GM19395 (cell line): ENCODE measurements around the gene SMARCD1.

Experiments
- ATAC-seq: cut with Tn5 transposase; IDR thresholded peaks from one replicate; pipeline ENCODE4 v1.9.1; 2021; ENCODE audit warnings: mild to moderate bottlenecking, moderate library complexity; ENCODE audit not compliant: unreplicated experiment

SMARCD1 gene

DNA sequence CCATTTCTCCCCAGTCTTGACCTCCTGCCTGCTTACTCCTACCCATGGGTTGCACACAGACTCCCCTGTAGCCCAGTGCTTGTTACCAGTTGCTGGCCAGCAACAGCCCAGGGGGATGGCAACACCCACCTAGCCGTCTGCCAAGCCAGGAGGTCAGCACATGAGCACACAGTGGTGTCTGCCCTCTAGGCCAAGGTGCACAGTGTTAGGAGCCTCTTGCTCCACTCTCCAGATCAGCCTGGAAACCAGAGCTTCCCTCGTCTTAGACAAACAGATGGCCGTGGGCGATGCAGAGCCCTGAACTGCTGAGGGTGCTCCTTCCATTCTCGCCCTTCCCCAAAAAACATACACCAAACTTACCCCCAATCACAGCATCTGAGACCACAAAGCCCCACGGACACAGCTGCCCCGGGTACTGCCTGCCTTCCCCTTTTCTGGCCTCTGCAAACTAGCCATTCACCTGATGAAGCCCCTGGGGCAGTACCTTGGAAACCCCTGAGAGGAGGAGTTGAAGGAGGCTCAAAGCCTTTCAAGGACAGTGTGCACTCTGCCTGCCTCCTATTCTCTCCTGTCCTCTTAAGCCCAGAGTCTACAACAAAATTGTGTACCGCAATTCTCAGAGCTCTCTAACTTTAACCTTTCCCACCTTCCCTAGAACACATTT, 17.6 kb downstream of the SMARCD1 start:
- no peak for ATAC-seq

DNA sequence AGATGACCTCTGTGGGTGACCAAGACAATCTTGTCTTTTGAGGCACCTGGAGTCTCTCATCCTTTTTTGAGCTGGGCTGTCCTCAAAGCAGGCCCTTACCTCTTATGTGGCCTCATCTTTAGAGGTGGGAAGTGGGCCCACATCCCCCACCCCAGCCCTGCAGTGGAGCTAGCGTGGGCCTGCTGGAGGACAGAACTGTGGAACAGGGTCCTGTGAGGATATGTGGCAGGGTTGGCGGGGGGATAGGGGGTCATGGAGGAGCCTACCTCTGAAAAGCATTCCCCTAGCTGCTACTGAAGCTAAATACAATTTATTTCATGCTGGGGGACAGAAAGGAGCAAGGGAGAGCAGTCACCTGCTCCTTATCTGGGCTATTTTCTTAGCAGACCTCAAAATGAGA, 18.2 kb downstream of the SMARCD1 start:
- no peak for ATAC-seq

GRCh38 chr12:50103767-50104321, 18.7 kb downstream of the SMARCD1 start, which contains the start of gene GPD1:
Gene GPD1, plus strand, starts transcription at chr12:50104008. Its CDS starts 43 bp downstream, at chr12:50104051.
- ATAC-seq, result no peak

GRCh38 chr12:50104417-50105366, 19.6 kb downstream of the SMARCD1 start:
- ATAC-seq, result no peak

DNA sequence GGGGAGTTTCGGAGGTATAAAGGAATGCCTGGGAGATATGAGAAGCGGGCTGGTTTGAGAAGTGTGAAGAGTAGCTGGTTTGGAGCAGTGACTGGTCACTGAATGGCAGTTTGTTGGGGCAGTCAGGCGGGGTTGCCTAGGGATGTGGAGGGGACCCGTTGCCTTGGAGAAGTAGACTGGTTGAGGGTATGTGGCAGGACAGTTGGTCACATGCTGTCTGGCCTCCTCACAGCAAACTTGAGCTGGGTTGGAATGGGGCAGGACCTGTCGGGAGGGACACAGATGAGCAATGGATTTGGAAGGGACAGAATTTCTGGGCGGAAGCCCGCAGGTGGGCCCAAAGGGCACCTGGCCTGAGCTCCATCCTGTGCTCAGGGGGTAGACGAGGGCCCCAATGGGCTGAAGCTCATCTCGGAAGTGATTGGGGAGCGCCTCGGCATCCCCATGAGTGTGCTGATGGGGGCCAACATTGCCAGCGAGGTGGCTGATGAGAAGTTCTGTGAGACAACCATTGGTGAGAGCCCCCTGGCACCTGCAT, 20.8 kb downstream of the SMARCD1 start:
- ATAC-seq, result no peak

DNA sequence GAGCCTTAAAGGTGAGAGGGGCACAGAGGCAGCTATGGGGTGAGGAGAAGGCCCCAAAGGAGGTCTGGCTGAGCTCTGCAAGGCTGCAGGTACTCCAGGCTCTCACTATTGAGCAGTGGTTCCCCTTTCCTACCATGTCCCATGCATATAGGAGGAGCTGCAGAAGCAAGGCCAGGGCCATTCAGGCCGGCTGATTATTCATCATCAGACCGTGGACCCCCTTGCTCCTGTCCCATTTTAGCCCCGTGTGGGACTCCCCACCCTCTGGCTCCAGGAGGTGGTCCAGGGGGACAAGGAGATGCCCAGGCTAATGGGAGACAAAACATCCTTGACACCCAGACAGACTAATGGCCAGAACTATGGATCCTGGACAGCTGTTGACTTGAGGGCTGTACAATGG, 21.8 kb downstream of the SMARCD1 start:
- ATAC-seq, result no peak

GRCh38 chr12:50107416-50108268, 22.5 kb downstream of the SMARCD1 start:
- ATAC-seq, result no peak

DNA sequence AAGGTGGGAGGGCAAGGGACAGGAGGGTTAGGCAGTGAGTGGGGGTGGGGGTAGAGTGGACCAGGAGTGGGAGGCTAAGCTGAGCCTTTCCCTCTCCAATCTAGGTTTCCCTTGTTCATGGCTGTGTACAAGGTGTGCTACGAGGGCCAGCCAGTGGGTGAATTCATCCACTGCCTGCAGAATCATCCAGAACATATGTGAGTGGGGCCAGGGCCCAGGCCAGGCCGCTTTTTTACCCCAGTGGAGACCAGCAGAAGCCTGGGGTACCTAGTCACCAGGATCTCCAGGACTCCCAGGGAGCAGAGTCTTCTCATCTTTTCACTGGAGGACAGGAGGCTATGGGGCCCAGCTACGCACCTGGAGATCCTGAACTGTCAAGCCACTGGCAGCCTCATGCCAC, 24.2 kb downstream of the SMARCD1 start:
- ATAC-seq, result no peak

DNA sequence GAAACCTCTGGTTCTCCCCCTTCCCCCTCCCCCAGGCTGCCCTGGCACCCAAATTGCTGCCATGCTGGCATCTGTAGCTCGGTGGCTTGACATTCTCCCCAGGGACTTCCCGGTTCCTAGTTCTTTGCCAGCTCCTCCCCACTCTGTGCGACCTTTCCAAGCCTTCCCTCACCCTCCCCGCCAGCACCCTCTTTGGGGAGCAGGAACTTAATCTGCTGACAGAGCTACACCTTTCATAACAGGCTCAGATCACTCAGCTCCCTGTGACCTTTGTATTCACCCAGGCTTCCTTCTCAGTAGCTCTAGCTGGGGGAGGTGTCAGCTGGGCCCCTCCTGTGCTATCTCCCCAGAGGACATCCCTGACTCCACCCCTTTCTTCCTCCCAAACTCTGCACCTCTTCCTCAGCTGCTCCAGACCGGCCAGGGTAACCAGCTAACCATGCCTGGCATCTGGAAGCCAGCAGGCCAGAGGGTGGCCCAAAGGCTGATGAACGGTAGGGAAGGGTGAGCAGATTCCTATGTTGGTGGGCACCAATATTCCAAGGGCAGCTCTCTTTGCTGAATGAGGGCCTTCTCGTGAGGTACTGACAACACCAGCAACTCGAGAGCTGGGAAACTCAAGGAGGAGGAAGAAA, 25.1 kb downstream of the SMARCD1 start:
- ATAC-seq, result no peak

GRCh38 chr12:50110762-50111351, 25.7 kb downstream of the SMARCD1 start:
- ATAC-seq, result no peak

DNA sequence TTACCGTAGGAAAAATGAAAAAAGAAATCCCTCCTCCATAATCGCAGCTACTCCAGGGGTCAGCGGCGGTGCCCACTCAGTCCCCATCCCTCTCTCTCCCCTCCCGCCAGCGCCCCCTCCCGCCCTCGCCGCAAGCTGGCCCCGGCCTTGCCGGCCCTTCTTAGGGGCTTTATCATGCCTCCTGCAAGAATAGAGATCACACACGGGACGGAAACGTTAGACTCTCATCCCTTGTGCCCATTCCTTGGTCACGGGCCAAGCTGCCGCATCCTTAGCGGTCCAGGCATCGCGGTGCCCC, 26.2 kb downstream of the SMARCD1 start:
- peak; percentile 1 for ATAC-seq

GRCh38 chr12:50111693-50112455, 26.7 kb downstream of the SMARCD1 start, which contains the start of gene COX14:
Gene COX14, plus strand, starts transcription at chr12:50112236. Its CDS starts 7,808 bp downstream, at chr12:50120044.
- peak; percentile 86 for ATAC-seq

DNA sequence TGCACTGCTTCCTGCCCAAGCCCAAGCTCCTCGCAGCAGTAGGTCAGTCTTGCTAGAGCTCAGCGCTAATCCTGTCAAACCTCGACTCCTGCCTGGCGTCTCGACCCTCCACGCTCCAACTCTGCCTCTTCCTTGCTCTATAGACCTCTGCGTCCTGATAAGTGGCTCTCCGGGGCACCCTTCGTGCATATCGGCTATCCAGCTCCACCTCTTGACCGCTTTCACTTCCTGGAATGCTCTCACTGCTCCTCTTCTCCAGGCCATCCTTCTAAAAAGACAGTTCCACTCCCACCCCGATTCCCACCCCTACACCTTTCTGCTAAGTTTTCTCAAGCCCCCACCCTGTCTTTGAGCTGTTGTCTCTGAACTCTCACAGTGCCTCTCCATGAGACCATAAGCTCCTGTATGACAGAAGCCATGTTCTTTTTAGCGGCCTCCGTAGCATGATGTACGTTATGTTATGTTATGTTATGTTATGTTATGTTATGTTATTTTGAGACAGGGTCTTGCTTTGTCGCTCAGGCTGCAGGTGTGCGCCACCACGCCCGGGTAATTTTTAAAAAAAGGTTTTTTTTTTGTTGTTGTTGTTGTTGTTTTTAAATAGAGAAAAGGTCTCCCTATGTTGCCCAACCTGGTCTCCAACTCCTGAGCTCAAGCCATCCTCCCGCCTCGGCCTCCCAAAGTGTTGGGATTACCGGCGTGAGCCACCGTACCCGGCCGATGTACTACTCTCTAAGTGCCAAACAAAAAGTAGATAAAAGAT, 27.5 kb downstream of the SMARCD1 start:
- no peak for ATAC-seq

- ATAC-seq, result no peak
These were observed 32.0 kb downstream of the SMARCD1 start for GRCh38 chr12:50117057-50117622.

GRCh38 chr12:50119387-50119786, 34.2 kb downstream of the SMARCD1 start:
- ATAC-seq, result no peak

DNA sequence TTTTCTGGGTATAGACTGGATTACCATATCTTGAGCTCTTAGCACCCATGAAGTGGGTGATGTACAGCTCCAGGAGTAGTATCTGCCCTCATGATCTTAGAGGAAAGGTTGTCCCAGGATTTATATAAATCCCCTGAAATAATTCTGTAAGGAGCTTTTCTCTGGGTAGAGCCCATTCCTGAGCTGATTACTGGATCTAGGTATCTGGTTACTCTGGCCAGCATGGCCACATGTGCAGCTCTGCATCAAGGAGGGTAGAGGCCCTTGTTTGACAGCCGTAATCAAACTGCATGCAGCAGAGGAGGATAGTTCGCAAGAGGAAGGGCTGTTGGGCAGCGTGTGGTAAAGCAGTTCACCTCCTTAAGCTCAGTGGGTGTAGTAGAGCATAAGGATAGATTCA, 35.4 kb downstream of the SMARCD1 start:
- ATAC-seq, result no peak

DNA sequence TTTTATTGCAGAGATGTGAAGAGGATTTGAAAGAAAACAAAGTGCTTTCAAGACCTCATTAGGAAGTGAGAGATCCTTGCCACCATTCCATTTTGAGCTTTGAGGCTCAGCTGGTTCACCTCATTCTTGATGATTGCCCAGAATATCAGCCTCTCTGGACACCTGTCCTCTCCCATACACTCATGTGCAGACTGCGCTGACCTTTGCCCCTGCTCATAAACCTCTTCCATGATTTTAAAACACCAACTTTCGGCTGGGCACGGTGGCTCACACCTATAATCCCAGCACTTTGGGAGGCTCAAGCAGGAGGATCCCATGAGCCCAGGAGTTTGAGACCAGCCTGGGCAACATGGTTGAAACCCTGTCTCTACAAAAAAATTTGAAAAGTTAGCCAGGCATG, 35.8 kb downstream of the SMARCD1 start:
- ATAC-seq, result no peak

DNA sequence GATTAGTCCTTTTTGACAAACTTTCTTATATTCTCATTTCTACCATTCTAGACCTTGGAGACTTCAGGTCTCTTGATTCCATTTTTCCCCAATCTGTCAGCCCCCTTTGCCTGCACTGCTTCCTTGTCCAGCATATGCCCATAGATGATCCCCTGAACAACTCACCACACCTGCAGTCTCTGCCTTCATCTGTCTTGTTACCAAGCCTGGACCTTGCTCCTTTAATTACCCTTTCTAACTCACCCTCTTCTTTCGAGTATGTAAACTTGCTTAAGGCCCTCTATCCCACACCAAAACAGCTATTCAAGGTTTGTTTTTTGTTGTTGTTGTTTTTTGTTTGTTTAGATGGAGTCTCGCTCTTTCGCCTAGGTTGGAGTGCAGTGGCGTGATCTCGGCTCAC, 36.5 kb downstream of the SMARCD1 start:
- ATAC-seq, result no peak
